Hepatocyte (in vitro differentiated cells): Measurements from ENCODE around the gene PTPRN2.

ENCODE experiments used
- EZH2 ChIP-seq: fragments of 200-600 bp; sonication (generic); IDR thresholded peaks from 2 replicates; pipeline ENCODE4 v1.6.1; 2016; ENCODE audit warnings: antibody characterized with exemption, mild to moderate bottlenecking, borderline replicate concordance
- TF ChIP-seq, protein P1 (sequence below): fragments of 200-600 bp; sonication (generic); IDR thresholded peaks from 2 replicates; pipeline ENCODE4 v1.5.1; 2016; ENCODE audit warnings: antibody characterized with exemption, mild to moderate bottlenecking; ENCODE audit not compliant: poor library complexity

DNA sequence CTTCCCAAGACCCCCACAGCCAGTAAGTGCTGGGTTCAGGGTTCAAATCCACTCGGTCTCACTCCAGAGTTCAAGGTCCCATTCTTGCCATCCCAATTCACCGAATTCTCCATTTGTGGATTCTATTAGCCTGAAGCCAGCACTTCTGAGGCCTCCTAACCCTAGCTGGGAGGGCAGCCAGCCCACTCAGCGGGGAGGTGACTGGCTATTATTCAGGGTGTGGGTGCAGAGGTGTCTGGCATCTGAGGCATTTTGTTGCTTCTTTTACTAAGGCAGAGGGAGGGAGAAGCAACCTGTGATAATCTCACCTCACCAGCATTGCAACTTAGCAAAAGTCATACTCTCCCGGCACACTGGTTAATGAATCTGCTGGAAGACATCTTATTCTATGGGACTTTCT, 8.7 kb upstream of the PTPRN2 start:
- TF ChIP-seq, protein P1, sequence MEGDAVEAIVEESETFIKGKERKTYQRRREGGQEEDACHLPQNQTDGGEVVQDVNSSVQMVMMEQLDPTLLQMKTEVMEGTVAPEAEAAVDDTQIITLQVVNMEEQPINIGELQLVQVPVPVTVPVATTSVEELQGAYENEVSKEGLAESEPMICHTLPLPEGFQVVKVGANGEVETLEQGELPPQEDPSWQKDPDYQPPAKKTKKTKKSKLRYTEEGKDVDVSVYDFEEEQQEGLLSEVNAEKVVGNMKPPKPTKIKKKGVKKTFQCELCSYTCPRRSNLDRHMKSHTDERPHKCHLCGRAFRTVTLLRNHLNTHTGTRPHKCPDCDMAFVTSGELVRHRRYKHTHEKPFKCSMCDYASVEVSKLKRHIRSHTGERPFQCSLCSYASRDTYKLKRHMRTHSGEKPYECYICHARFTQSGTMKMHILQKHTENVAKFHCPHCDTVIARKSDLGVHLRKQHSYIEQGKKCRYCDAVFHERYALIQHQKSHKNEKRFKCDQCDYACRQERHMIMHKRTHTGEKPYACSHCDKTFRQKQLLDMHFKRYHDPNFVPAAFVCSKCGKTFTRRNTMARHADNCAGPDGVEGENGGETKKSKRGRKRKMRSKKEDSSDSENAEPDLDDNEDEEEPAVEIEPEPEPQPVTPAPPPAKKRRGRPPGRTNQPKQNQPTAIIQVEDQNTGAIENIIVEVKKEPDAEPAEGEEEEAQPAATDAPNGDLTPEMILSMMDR = no peak
- TF ChIP-seq EZH2 = no peak
